GM12891 (cell line): Measurements from ENCODE around the gene NXF1.

Experiments used
- POLR2A ChIP-seq: IDR thresholded peaks from 2 replicates; pipeline ENCODE4 v1.6.1; 2011; ENCODE audit warnings: low read depth, low read length, control low read depth
- POLR2AphosphoS5 ChIP-seq: IDR thresholded peaks from 2 replicates; pipeline ENCODE4 v1.6.1; 2011; ENCODE audit warnings: low read depth, low read length, control low read depth
- SPI1 ChIP-seq: IDR thresholded peaks from 2 replicates; pipeline ENCODE4 v1.6.1; 2011; ENCODE audit warnings: low read depth, low read length, control low read depth

- TF ChIP-seq POLR2AphosphoS5: no peak
- no peak for TF ChIP-seq POLR2A
- no peak for TF ChIP-seq SPI1
Observed at GRCh38 chr11:62775646-62776045, 29.6 kb downstream of the NXF1 start.
